Peyer's patch (tissue), 4 donors: ENCODE measurements around the gene MBTD1.

ENCODE experiments used
- POLR2A ChIP-seq, 2 donors: fragments of 450-650 bp; IDR thresholded peaks; one replicate each; pipeline ENCODE4 v1.5.1; 2017; ENCODE audit warnings: antibody characterized with exemption in 2 of 2, mild to moderate bottlenecking in 2 of 2, moderate library complexity in 2 of 2
- TF ChIP-seq, protein P1 (sequence below), 6 experiments: fragments of 450-650 bp in 4 of 6; fragments of 200-600 bp in 2 of 6; sonication (generic) in 1 of 6; IDR thresholded peaks; one replicate each; pipeline ENCODE4 v1.5.1; 2017 to 2019; ENCODE audit warnings: antibody characterized with exemption in 6 of 6, mild to moderate bottlenecking in 3 of 6, moderate library complexity in 1 of 6

DNA sequence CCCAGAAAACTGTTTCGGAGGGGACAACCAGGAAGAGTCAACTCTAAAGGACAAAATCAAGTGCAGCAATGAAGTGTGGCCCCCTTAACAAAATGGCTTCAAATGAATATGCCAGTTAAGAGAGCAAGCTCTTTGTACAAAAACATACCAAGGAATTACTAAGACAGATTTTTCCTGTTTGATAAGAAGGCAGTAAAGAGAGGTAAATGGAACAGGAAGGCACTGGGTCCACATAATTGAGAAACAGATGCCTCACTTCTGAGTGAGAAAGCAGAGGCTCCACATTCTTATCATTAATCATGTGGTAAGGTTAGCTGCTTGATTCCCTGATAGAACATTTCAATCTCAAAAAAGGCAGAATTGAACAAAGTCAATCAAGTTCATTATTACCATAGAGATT lies 44.9 kb downstream of the MBTD1 start:
- no peak for TF ChIP-seq POLR2A (IDR thresholded peaks at IDR 0.05)
- TF ChIP-seq, protein P1, sequence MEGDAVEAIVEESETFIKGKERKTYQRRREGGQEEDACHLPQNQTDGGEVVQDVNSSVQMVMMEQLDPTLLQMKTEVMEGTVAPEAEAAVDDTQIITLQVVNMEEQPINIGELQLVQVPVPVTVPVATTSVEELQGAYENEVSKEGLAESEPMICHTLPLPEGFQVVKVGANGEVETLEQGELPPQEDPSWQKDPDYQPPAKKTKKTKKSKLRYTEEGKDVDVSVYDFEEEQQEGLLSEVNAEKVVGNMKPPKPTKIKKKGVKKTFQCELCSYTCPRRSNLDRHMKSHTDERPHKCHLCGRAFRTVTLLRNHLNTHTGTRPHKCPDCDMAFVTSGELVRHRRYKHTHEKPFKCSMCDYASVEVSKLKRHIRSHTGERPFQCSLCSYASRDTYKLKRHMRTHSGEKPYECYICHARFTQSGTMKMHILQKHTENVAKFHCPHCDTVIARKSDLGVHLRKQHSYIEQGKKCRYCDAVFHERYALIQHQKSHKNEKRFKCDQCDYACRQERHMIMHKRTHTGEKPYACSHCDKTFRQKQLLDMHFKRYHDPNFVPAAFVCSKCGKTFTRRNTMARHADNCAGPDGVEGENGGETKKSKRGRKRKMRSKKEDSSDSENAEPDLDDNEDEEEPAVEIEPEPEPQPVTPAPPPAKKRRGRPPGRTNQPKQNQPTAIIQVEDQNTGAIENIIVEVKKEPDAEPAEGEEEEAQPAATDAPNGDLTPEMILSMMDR (IDR thresholded peaks at IDR 0.05) = no peak
